ENCODE results near the gene SPOCD1.

SPOCD1 gene

DNA sequence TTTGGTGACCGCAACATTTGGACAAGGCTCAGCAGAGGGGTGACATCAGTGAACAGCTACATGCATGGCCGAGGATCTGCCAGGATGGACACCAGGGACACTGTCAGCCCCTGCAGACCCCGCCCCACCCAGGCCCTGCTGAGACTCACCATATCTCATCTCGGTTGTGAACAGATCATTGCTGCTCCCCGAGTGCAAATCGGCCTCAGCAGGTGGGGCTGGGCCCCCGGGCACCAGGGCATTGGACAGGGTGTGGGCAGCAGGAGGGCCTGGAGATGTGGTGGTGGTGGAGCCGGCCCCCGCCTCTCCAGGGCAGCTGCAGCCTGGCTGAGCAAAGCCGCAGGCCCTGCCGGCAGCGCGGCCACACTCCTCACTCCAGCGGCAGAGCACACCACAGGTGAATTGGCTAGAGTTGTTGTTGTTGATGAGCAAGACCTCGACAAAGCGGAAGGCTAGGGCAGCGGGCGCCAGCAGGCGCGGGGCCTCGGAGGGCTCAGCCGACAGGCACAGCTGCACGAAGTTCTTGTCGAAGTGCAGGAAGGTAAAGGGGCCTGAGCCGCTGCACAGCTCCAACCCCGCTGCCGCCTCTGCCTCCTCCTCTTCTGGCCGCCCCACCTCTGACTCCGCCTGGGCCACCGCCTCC lies 59.9 kb downstream of the SPOCD1 start:
- DNase-seq (ENCODE audit: low read depth), result no peak

DNA sequence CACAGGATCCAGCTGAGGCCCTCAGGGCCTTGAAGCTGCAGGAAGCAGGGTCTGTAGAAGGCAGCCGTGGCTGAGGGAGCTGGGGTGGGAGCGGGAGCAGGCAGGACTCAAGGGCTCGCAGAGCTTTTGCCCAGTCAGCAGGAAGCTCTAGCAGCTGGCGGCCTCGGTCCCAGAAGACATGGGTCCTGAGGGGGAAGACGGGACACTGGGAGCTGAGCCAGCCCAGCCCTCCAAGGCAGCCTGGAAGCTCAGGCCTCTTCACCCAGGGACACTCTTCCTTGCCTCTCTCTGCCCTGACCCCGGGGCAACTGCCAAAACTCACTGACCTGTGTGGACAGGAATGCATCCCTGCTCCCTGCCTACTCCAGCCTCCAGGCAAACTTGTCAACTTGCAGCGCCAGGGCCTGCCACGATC lies 60.6 kb downstream of the SPOCD1 start:
- no peak for DNase-seq (ENCODE audit: low read depth)

DNA sequence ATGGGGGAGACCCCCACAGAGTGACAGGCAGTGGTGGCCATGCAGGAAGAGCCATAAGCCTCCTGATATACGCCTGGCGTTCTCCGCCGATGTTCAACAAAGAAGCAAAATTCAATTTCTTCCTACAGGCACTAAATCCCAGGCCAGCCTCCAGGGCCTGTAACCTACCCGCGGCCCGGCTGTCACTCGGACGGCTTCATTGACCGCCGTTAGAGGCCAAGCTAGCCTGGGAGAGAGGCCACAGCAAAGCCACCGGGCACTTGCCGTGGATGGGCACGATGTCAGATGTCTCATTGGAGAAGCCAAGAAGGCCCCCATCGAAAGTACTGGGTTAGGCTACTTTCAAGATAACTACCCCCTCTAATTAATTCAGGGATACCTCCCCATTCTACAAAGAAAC lies 61.4 kb downstream of the SPOCD1 start:
- no peak for DNase-seq (ENCODE audit: low read depth)

DNA sequence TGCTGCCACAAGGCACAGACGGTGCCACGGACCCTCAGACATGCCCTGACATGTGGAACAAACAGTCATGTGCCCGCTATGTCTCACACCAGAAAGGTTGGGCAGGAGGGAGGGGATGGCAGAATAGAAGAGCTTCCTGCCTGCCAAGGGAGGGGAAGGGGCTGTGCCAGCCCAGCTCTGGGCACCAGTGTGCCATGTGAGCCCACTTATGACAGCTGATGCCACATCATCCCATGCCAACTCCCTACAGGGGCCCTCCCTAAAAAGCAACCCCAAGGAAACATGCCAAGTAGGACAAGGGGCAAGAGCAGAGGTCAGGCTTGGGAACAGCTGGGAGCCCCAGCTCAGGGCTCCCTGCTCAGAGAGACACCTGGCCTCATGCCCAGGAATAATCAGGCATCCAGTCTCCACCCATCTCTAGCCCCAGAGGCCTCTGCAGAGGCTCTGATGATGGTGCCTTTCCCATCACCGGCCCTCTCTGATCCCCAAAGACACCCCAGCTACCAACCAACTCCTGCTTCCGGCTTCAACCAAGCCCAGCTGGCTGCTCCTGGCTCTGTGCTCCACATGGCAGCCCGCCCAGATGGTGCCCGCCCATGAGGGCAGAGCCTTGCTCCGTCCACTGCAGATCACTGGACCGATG lies 62.0 kb downstream of the SPOCD1 start:
- no peak for DNase-seq (ENCODE audit: low read depth)

DNA sequence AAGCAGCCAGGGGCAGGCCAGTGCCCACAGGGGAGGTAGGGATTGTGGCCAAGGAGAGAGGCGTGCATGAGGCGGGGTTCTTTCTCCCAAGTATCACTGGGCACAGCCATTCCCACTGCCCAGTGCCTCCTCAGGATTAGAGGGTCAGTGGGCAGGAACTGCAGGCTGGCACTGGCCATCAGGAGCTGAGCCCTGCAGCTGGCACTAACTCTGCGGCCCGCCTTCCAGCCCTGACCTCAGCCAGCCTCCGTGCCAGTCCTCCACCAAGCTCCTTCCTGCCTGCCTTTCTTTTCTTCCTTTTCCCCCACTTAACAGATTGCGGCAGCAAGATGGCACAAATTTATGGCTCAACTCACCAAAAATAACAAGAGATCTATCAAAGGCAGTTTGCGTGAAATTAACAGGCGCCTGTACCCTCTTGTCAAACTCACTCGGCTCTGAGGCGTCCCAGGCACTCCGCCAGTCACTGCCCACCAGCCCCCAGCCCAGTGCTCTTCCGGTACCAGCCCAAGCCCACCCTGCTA lies 62.8 kb downstream of the SPOCD1 start:
- DNase-seq (ENCODE audit: low read depth), result no peak

DNA sequence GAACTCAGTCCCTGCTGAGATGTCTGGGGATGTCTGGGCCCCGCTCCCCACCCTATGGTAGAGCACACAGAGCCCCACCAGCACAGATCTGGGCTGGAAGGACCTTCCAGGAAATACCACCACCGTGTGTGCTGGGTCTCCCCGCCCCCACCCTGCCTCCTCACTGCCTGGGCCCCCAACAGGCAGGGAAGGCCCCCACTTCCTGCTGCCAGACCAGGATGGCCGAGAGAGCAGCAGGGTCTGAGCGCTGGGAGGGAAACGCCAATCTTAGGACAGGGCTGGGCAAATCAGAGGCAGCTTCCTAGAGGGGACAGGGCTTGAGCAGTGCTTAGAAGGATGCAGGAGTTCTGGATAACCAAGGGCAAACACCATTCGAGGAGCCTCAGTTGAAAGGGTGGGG lies 63.6 kb downstream of the SPOCD1 start:
- DNase-seq (ENCODE audit: low read depth), result no peak

DNA sequence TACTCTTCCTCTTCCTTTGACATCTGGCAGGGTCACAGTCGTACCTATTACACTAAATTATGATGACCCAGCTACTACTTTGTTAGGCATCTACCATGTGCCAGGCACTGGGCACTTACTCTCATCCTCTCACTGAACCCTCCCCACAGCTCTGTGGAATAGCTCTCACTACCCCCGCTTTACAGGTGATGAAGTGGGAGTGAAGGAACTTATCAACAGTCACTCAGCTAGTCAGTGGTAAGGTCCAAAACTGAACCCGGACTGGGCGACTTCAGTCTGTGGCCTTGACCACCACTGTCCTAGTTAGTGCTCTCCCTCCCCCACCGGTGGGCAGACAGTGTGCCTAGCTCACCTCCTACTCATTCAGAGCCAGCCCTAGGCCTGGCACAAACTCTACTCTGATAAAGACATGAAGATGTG lies 64.0 kb downstream of the SPOCD1 start:
- DNase-seq (ENCODE audit: low read depth), result no peak

DNA sequence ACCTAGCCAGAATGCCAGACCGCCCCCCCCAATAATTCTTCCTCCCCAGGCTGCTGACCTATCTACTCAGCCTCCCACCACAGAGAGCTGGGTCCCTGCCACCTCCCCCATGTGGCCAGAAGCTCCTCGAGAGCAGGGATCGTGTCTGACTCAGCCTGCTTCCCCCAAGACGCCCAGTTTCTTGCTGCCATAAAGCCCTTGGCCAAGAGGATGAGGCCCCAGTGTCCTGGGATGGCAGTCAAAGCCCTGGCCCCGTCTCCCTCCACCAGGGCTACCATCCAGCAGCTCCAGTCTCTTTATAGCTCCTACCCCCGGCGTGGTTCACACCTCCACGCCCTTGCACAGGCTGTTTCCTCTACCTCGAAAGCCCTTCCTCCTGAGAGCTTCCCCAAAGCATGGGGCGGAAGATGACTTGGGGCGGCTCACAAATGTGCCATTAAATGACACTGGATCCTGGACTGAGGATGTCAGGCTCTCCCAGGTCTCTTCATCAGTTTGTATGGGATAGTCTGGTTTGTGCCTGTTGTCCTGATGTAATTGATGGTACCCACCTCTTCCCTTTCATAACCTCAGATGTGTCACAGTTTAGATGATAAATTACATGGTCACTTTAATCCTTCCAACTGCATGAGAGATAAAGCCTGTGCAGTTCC lies 64.8 kb downstream of the SPOCD1 start:
- DNase-seq (ENCODE audit: low read depth), result no peak

DNA sequence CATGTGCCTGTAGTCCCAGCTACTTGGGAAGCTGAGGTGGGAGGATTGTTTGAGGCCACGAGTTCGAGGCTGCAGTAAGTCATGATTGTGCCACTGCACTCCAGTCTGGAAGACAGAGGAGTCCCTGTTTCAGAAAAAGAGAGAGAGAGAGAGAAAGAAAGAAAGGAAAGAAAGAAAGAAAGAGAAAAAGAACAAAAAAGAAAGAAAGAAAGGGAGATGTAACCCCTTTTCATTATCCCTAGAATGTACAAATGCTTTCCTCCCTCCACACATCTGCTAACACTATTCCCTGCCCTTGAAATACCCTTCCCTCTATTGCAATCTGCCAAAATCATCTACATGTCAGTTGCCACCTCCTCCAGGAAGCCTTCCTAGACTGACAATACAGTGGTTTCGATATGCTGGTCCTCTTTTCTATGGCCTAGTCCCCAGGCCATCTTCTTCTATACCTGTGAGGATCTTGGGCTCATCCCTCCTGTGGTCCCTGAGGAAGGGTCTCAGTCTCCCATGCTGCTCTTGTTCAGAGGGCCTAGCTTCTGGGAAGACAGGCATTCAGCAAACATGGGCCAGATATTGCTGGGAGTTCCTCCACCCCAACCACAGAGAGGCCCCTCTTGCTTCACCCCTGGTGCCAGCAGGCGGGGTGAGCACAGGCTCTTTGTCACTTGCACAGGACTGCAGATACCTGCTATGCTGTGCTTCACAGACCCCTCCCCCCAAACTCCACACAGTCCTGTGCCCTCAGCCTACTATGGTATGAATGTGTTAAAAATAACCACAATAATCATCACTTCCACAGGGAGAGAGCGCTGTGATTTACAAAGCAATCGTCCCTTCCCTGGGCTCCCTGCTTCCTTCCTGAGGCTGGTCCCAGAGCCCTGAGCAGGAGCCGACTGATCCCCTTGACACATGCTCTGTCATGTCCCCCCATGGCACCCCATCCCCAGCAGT lies 65.8 kb downstream of the SPOCD1 start:
- DNase-seq (ENCODE audit: low read depth), result no peak

DNA sequence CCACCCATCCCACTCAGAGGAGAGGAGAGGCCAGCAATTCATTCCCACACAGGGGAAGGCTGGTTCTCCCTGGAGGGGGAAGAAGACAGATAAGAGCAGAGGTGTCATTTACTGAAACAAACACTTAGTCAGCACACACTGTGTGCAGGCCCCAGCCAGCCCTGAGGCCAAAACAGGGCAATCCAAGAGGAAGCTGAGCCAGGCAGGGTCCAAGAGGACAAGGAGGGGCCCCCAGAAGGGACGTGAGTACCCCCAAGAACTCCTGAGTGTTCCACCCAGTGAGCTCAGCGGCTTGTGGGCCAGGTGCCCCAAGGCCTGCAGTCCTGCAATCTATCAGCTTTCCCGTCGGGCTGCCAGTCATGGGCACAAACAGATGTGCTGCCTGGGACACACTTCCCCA lies 67.5 kb downstream of the SPOCD1 start:
- no peak for DNase-seq (ENCODE audit: low read depth)

DNA sequence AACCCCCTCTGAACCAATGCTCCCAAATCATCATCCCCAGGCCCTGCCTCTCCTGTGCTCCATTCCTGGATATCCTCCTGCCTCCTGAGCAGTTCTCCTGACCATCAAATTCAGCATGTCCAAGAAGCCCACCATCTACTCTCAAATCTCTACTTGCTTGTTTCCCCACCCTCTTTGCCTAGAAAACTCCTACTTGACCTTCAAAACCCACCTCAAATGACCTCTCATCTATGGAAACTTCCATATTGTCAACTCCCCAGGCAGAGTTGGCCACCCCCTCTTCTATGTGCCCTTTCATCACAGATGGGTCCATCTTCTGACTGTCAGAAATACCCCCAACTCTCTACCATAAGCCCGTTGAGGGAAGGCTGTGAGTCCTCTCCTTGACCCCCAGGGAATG lies 68.5 kb downstream of the SPOCD1 start:
- no peak for DNase-seq (ENCODE audit: low read depth)

DNA sequence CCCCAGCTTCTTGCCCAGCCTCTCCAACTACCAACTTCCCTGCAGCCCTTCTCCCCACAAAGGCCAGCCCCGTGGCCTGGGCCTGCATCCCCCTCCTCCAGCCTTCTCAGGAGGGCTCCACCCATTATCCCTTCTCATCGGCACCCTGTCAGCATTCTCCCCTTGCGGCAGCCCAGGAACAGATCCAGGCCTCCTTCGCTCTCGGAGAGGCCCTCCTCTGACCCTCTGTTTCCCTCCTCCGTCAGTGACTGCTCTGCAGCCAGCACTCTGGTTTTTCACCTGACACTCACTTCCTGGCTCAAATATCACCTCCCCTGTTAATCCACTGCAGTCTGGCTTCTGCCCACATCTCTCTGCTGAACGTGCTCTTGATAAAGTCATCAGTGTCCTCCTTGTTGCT lies 69.1 kb downstream of the SPOCD1 start:
- no peak for DNase-seq (ENCODE audit: low read depth)

DNA sequence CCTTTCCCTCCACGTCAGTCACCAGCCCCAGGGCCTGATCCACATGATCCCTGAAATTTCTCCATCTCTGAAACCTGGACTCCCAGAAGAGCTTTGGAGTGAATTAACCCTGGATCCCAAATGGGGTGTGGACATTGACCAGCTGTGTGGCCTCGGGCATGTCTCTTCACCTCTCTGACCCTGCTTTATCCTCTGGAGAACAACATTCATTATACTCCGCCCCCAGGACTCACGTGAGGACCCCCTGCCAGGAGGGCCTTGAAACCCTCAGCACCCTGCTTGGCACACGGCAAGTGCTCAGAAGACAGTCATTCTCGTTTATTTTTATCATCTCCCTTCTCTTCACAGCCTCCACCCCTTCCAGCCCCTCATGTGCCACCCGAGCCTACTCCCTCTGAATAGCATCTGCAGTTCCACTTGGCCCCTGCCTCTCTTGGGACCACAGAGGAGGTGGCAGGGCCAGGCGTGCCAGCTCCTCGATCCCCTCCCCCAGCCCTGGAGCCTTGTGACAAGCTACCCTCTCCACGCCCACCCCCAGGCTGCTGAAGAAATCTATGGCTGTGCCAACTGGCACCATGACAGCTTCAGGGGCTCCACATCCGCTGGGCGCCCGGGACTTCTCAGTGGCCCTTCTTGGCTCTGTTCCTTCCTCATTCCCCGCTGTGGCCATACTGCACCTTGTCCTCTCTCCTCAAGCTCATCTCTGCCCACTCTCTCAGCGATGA lies 69.7 kb downstream of the SPOCD1 start:
- no peak for DNase-seq (ENCODE audit: low read depth)

DNA sequence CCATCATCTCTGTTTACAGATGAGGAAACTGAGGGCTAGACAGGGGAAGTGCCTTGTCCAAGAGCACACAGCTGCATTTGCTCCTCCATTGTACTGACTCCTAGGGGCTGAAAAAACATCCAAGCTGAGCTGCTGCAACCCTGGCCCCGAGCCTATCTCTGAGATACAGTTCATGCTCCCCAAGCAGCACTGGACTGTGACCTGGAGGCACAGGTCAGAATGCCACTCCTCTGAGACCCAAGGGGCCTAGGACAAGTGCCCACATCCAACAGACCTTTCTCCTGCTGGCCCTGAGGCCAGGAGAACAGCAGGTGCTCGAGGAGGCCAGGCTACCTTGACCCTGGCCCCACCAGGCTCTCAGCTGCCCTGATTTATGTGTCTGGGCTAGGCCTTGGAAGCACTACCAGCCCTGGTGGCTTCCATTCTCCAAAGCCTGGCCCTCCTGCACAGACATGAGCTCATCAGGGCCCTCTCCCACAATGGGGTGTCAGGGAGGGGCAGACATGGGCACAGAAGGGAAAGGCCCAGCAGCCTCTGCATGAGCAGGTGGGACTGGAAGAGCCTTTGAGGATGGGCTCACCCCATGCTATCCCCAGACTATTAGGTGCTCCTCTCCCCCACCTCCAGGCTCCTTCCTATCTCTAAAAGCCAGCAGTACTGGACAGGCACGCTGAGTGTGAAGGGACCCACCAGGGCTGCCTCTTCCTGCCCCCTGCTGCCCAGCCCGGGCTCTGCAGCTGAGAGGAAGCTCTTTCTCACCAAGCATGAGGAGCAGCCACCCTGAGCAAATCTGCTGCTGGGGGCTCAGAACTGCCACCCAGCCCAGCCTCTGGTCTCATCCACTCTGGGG lies 70.5 kb downstream of the SPOCD1 start:
- DNase-seq (ENCODE audit: low read depth), result peak; percentile 15

DNA sequence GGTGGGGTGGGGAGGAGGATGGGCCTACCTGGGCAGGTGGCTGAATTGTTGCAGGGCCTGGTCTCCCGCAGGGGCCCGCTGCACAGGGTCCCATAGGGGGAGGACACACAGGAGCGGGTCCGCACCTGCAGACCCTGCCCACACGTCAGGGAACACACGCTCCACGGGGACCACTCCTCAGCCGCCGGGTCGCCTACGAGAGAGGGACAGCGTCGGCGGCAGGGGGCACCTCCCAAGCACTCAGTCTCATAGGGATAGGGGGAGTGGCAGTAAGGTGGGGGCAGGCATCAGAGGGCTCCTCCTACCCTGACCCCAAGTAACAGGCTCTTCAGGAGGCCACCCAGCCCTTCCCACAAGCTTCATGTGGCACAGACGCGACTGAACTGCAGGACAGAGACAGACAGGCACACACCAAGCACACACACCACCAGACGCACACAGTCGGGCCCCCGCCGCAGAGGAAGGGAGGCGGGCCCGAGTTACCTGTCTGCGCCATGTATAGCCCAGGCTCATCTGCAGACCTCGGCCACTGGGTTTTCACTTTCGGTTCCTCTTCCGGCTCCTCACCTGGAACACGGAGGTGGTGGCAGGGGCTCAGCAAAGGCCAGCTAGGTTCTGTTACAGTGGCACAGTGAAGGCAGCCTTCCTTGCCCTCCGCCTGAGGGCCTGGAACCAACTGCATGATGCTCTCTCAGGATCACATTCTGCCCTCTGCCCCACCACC lies 71.5 kb downstream of the SPOCD1 start:
- DNase-seq (ENCODE audit: low read depth), result no peak

DNA sequence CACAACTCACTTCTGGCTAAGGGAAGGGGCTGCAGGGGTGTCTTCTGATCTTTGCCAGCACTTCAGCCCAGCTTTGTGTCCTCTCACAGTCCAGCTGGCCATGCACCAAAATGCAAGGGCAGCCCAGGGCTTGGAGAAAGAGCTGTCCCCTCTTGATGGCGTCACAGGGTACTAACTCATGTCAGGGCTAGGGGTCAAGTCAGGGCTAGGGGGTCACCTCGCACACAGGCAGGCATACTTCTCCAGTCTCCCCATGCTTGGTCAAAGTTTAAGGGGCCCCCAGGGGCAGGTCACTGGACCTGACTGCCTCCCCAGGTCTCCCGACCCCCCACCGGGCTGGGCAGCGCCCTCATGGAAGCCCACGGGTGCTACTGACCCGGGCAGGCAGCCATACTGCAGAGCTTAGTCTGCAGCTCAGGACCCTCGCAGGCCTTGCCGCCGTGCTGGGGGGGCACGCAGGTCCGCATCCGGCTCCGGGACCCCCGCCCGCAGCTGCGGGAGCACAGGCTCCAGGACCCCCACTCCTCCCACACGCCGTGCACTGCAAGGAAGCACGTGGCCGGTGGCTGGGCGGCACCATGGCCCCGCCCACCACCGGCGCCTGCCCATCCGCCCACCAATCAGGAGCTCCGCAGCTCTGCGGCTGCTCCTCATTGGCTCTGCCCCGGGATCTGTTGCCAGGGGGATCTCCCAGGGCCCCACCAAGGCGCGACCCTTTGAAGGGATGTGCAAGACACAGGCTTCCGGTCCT lies 73.2 kb downstream of the SPOCD1 start:
- DNase-seq (ENCODE audit: low read depth), result no peak
